GM19395 (cell line): Measurements from ENCODE around the gene VASH2.

Experiments used
- ATAC-seq: cut with Tn5 transposase; IDR thresholded peaks from one replicate; pipeline ENCODE4 v1.9.1; 2021; ENCODE audit warnings: mild to moderate bottlenecking, moderate library complexity; ENCODE audit not compliant: unreplicated experiment

VASH2 gene

GRCh38 chr1:212928323-212929291 lies 21.7 kb upstream of the VASH2 start:
- ATAC-seq, result peak; percentile 72

- ATAC-seq, result peak; percentile 49
These were observed 19.2 kb upstream of the VASH2 start for GRCh38 chr1:212930986-212931678.

GRCh38 chr1:212933815-212934471 lies 16.4 kb upstream of the VASH2 start:
- no peak for ATAC-seq

GRCh38 chr1:212935387-212935981 lies 14.9 kb upstream of the VASH2 start:
- ATAC-seq, result no peak

- no peak for ATAC-seq
These were observed 13.3 kb upstream of the VASH2 start for GRCh38 chr1:212937034-212937433.

GRCh38 chr1:212938846-212939245 lies 11.5 kb upstream of the VASH2 start:
- no peak for ATAC-seq

- ATAC-seq, result no peak
These were observed 8.9 kb upstream of the VASH2 start for GRCh38 chr1:212941452-212941851.

- ATAC-seq, result no peak
These were observed 7.5 kb upstream of the VASH2 start for GRCh38 chr1:212942679-212943392.

GRCh38 chr1:212943393-212943710 lies 7.0 kb upstream of the VASH2 start:
- ATAC-seq, result no peak

- ATAC-seq, result peak; percentile 71
These were observed 6.0 kb upstream of the VASH2 start for GRCh38 chr1:212944229-212944901.

- ATAC-seq, result no peak
These were observed 5.3 kb upstream of the VASH2 start for GRCh38 chr1:212945056-212945455.

GRCh38 chr1:212945463-212946160 lies 4.7 kb upstream of the VASH2 start:
- no peak for ATAC-seq

GRCh38 chr1:212946872-212947271 lies 3.5 kb upstream of the VASH2 start:
- no peak for ATAC-seq

GRCh38 chr1:212949771-212950170 lies 570 bp upstream of the VASH2 start:
- no peak for ATAC-seq

GRCh38 chr1:212951126-212951946 lies 995 bp downstream of the VASH2 start:
- ATAC-seq, result peak; percentile 3

GRCh38 chr1:212951947-212952640 lies 1.8 kb downstream of the VASH2 start:
- no peak for ATAC-seq

GRCh38 chr1:212952641-212952976 lies 2.3 kb downstream of the VASH2 start:
- ATAC-seq, result no peak

- no peak for ATAC-seq
These were observed 3.0 kb downstream of the VASH2 start for GRCh38 chr1:212953321-212953720.
